ENCODE data around the gene NR5A1.

The NR5A1 gene

DNA sequence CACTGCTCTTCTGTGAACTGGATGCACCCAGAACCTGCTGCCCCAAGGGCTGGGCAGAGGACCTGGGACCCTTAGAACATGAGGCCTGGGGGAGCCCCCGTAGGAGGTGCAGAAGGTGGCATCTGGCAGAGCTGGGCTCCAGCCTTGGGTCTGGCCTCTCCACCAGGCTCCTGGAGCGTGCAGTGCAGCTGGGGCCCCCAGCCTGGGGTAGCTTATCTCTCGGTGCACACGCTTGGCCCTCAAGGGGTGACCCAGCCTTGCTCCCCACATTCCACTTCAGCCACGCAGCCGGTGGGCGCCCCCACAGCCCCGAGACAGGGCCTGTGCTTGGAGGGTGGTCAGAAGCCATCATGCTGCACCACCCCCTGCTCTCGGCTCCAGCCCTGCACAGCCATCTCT is 5.6 kb upstream of the NR5A1 start:
- Histone ChIP-seq H3K27ac (no peak overlapping the region), H3K36me3 (ENCODE audit: insufficient read depth, low read length) (no peaks in the 10 kb centered on the region), H3K9me3 (ENCODE audit: low read depth, low read length) (no peaks in the 10 kb centered on the region), H3K9ac (ENCODE audit: insufficient read length) (no peak overlapping the region), H3K4me3 (no peak overlapping the region)
- TF ChIP-seq POLR2AphosphoS5 (IDR thresholded peaks at IDR 0.05; ENCODE audit: borderline replicate concordance, low read depth, low read length) (no peak), FOXP2 (optimal IDR thresholded peaks at IDR 0.05; ENCODE audit: control extremely low read depth, extremely low read length, insufficient read depth) (no peak), EZH2 (IDR thresholded peaks at IDR 0.05) (no peak)
- DNase-seq (ENCODE audit: low read depth, low spot score), result no peak

DNA sequence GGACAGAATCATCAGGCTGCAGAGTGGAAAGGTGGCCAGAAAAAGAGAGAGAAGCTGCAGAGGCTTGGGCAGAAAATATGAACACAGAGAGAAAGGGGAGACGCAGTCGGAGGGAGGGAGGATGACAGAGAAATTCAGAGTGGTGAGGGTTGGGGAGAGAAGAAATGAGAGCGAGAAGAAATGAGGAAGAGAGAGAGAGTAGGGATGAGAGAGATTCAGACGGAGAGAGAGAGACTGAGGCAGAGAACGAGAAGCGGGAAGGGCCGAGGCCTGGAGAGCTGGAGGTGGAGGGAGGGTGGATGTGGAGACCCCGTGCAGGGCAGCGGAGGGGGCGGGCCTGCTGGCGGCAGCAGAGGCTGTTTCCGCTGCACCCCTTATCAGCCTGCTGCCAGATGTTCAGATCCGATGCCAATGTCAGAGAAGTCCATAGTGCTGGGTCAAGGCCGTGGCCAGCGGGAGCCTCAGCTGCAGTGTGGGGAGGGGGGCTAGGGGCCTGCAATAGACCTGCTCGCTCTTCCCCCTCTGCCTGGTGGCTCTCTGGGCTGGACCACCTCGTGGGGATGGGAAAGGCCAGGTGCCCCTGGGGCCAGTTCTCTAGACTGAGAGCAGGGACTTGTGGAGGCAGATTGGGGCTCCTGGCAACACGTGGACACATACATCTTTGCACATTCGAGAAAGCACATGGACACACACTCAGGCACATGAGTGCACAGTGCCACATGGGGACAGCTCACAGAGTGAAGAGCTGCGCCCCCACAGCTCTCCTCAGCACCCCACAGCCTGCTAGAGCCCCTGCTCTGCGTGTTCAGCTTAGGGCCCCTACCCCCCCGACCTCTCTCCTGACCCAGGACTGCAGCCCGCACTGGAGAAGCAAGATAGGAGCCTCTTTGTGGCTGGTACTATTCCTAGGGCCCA is 4.9 kb upstream of the NR5A1 start:
- no peaks in the 10 kb centered on the region for H3K9me3 ChIP-seq (ENCODE audit: low read depth, low read length)
- H3K27ac ChIP-seq, result no peak overlapping the region
- H3K36me3 ChIP-seq (ENCODE audit: insufficient read depth, low read length), result no peaks in the 10 kb centered on the region
- H3K9ac ChIP-seq (ENCODE audit: insufficient read length), result no peak overlapping the region
- no peak for DNase-seq (ENCODE audit: low read depth, low spot score)
- H3K4me3 ChIP-seq, result no peak overlapping the region
- TF ChIP-seq POLR2AphosphoS5 (IDR thresholded peaks at IDR 0.05; ENCODE audit: borderline replicate concordance, low read depth, low read length) (no peak), FOXP2 (optimal IDR thresholded peaks at IDR 0.05; ENCODE audit: control extremely low read depth, extremely low read length, insufficient read depth) (no peak), EZH2 (IDR thresholded peaks at IDR 0.05) (no peak)

DNA sequence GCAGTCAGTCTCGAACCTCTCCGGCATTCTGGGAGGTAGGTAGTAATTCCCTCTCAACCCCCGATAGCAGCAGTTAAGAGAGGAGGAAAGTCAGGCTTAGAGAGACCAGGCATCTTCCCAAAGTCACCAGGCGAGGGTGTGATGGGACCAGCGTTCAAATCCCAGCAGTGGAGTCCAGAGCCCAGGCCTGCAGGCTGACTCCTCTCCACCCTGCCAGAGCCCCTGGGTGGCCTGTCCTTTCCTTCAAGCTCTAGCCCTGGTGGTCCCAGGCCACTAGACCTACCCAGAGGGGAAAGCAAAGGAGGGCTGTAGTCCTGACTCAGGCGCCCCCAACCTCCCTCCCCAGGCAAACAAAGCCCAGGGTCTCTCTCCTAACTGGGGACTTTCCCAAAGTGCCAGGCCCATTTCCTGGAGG is 4.2 kb upstream of the NR5A1 start:
- Histone ChIP-seq H3K36me3 (ENCODE audit: insufficient read depth, low read length) (no peaks in the 10 kb centered on the region), H3K27ac (no peak overlapping the region), H3K9ac (ENCODE audit: insufficient read length) (no peak overlapping the region), H3K9me3 (ENCODE audit: low read depth, low read length) (no peaks in the 10 kb centered on the region), H3K4me3 (no peak overlapping the region)
- no peak for DNase-seq (ENCODE audit: low read depth, low spot score)
- no peak for TF ChIP-seq POLR2AphosphoS5 (IDR thresholded peaks at IDR 0.05; ENCODE audit: borderline replicate concordance, low read depth, low read length)
- no peak for TF ChIP-seq EZH2 (IDR thresholded peaks at IDR 0.05)
- TF ChIP-seq FOXP2 (optimal IDR thresholded peaks at IDR 0.05; ENCODE audit: control extremely low read depth, extremely low read length, insufficient read depth), result no peak

GRCh38 chr9:124510650-124511425 is 3.6 kb upstream of the NR5A1 start:
- no peak overlapping the region for H3K4me3 ChIP-seq
- no peaks in the 10 kb centered on the region for H3K9me3 ChIP-seq (ENCODE audit: low read depth, low read length)
- DNase-seq (ENCODE audit: low read depth, low spot score), result no peak
- no peak overlapping the region for H3K27ac ChIP-seq
- no peaks in the 10 kb centered on the region for H3K36me3 ChIP-seq (ENCODE audit: insufficient read depth, low read length)
- H3K9ac ChIP-seq (ENCODE audit: insufficient read length), result no peak overlapping the region
- TF ChIP-seq FOXP2 (optimal IDR thresholded peaks at IDR 0.05; ENCODE audit: control extremely low read depth, extremely low read length, insufficient read depth), result no peak
- no peak for TF ChIP-seq POLR2AphosphoS5 (IDR thresholded peaks at IDR 0.05; ENCODE audit: borderline replicate concordance, low read depth, low read length)
- TF ChIP-seq EZH2 (IDR thresholded peaks at IDR 0.05), result no peak

GRCh38 chr9:124507880-124508423 is 753 bp upstream of the NR5A1 start:
- Histone ChIP-seq H3K9ac (ENCODE audit: insufficient read length) (no peak overlapping the region), H3K36me3 (ENCODE audit: insufficient read depth, low read length) (no peaks in the 10 kb centered on the region), H3K9me3 (ENCODE audit: low read depth, low read length) (no peaks in the 10 kb centered on the region), H3K27ac (no peak overlapping the region), H3K4me3 (no peak overlapping the region)
- no peak for DNase-seq (ENCODE audit: low read depth, low spot score)
- TF ChIP-seq FOXP2 (optimal IDR thresholded peaks at IDR 0.05; ENCODE audit: control extremely low read depth, extremely low read length, insufficient read depth), result no peak

GRCh38 chr9:124506433-124506832 is 766 bp downstream of the NR5A1 start:
- no peak overlapping the region for H3K4me3 ChIP-seq
- no peak overlapping the region for H3K9ac ChIP-seq (ENCODE audit: insufficient read length)
- no peaks in the 10 kb centered on the region for H3K36me3 ChIP-seq (ENCODE audit: insufficient read depth, low read length)
- TF ChIP-seq POLR2AphosphoS5 (IDR thresholded peaks at IDR 0.05; ENCODE audit: borderline replicate concordance, low read depth, low read length) (no peak), FOXP2 (optimal IDR thresholded peaks at IDR 0.05; ENCODE audit: control extremely low read depth, extremely low read length, insufficient read depth) (no peak), EZH2 (IDR thresholded peaks at IDR 0.05) (no peak)
- no peaks in the 10 kb centered on the region for H3K9me3 ChIP-seq (ENCODE audit: low read depth, low read length)
- no peak for DNase-seq (ENCODE audit: low read depth, low spot score)
- no peak overlapping the region for H3K27ac ChIP-seq

DNA sequence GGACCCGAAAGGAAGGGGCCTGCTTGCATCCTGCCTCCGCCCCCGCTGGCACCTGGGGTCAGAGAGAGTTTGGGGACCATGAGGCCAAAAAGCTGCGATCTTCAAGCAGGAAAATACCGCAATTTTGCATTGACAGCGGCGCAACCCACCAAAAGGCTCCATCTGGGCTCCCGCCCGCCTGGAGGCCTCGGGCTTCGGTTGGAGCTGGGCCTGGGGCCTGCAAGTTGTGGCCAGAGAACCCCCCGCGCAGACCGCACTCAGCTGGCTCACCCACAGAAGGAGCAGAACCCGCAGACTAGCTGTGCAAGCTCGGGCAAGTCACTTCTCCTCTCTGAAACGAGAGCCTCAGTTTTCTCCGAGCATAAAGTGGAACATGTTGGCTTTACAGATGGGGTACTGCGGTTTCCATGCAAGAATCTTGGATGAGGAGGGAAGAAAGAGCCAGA is 1.3 kb downstream of the NR5A1 start:
- no peak overlapping the region for H3K9ac ChIP-seq (ENCODE audit: insufficient read length)
- no peak overlapping the region for H3K27ac ChIP-seq
- no peaks in the 10 kb centered on the region for H3K9me3 ChIP-seq (ENCODE audit: low read depth, low read length)
- DNase-seq (ENCODE audit: low read depth, low spot score), result no peak
- no peak overlapping the region for H3K4me3 ChIP-seq
- TF ChIP-seq POLR2AphosphoS5 (IDR thresholded peaks at IDR 0.05; ENCODE audit: borderline replicate concordance, low read depth, low read length), result no peak
- TF ChIP-seq EZH2 (IDR thresholded peaks at IDR 0.05), result no peak
- TF ChIP-seq FOXP2 (optimal IDR thresholded peaks at IDR 0.05; ENCODE audit: control extremely low read depth, extremely low read length, insufficient read depth), result no peak
- H3K36me3 ChIP-seq (ENCODE audit: insufficient read depth, low read length), result no peaks in the 10 kb centered on the region

All from SK-N-MC (cell line).